B cell (primary cell): ENCODE results near the gene TENM4. TPM values are rescaled to one million over a fixed set of nuclear protein-coding genes. Genes with fewer than 3 reads are reported as not detected.

Experiments used
- ATAC-seq: fragments of 200-7000 bp; cut with Tn5 transposase; one replicate; pipeline ENCODE4 v1.10.0; 2021; ENCODE audit warnings: low read depth, mild to moderate bottlenecking, moderate number of reproducible peaks, moderate library complexity
- CTCF ChIA-PET: fragments of 350-600 bp; sonication (Branson Sonifier 250); formaldehyde crosslinking; loops from one replicate; lab custom pipeline; 2021; ENCODE audit warnings: antibody characterized with exemption, inconsistent platforms; lab: Charles Lee
- POLR2A ChIA-PET: fragments of 350-600 bp; sonication (Branson Sonifier 250); formaldehyde crosslinking; loops from one replicate; lab custom pipeline; 2021; ENCODE audit warnings: antibody characterized with exemption; lab: Charles Lee
- DNase-seq: peaks from one replicate; pipeline ENCODE4 v3.0.0; 2013
- H2AFZ ChIP-seq: 2 replicates; pipeline ENCODE4 v1.6.1; 2012; ENCODE audit warnings: mild to moderate bottlenecking, low read depth, low read length; ENCODE audit not compliant: insufficient read depth, poor library complexity, severe bottlenecking
- H3K27ac ChIP-seq, 2 donors: 1 replicate in 1 of 2; 2 replicates in 1 of 2; pipeline ENCODE4 v1.5.1; 2012 to 2013; ENCODE audit warnings: low read length in 2 of 2, mild to moderate bottlenecking in 2 of 2, moderate library complexity in 1 of 2
- H3K27me3 ChIP-seq, 4 experiments: fragments of 200-600 bp in 1 of 4; sonication (generic) in 1 of 4; replicated peaks in 1 of 4; 1 replicate in 2 of 4; 2 replicates in 2 of 4; pipeline versions ENCODE4 v1.6.1 to v1.7.0; 2013 to 2016; ENCODE audit warnings: low read length in 3 of 4, mild to moderate bottlenecking in 2 of 4, mixed read lengths in 1 of 4, moderate library complexity in 1 of 4; ENCODE audit not compliant: insufficient read depth in 4 of 4, control insufficient read depth in 3 of 4; ENCODE audit errors: control extremely low read depth in 1 of 4
- H3K36me3 ChIP-seq, 2 experiments: replicated peaks in 1 of 2; 1 replicate in 1 of 2; 2 replicates in 1 of 2; pipeline versions ENCODE4 v1.6.1 to v1.7.1; 2013; ENCODE audit warnings: low read length in 1 of 2; ENCODE audit not compliant: insufficient read depth in 2 of 2, control insufficient read depth in 1 of 2; ENCODE audit errors: control extremely low read depth in 1 of 2, extremely low read depth in 1 of 2
- H3K4me1 ChIP-seq, 2 donors: fragments of 200-600 bp in 1 of 2; sonication (generic) in 1 of 2; 1 replicate in 1 of 2; 2 replicates in 1 of 2; pipeline versions ENCODE4 v1.5.1 to v1.6.1; 2013 to 2017; ENCODE audit warnings: low read length in 2 of 2; ENCODE audit not compliant: control insufficient read depth in 2 of 2, insufficient read depth in 2 of 2
- H3K4me2 ChIP-seq: replicated peaks from 2 replicates; pipeline ENCODE3; 2012; ENCODE audit warnings: mild to moderate bottlenecking, low read depth, low read length; ENCODE audit not compliant: poor library complexity, severe bottlenecking
- H3K4me3 ChIP-seq, 5 experiments: fragments of 200-600 bp in 1 of 5; sonication (generic) in 1 of 5; 1 replicate in 3 of 5; 2 replicates in 2 of 5; pipeline versions ENCODE4 v1.5.1 to v1.7.0; 2011 to 2016; ENCODE audit warnings: low read length in 4 of 5, mild to moderate bottlenecking in 4 of 5, low read depth in 2 of 5, control low read depth in 1 of 5, moderate library complexity in 1 of 5; ENCODE audit not compliant: insufficient read depth in 1 of 5; ENCODE audit errors: control extremely low read depth in 1 of 5, extremely low read depth in 1 of 5
- H3K79me2 ChIP-seq: fragments of 200-600 bp; sonication (generic); one replicate; pipeline ENCODE4 v1.6.0; 2016; ENCODE audit warnings: low read length; ENCODE audit not compliant: control insufficient read depth, insufficient read depth
- H3K9ac ChIP-seq: fragments of 200-600 bp; sonication (generic); 2 replicates; pipeline ENCODE4 v1.6.1; 2017; ENCODE audit warnings: mild to moderate bottlenecking, low read length, moderate library complexity
- H3K9me3 ChIP-seq, 3 donors: one replicate each; pipeline versions ENCODE4 v1.6.1 to v1.7.1; 2013; ENCODE audit warnings: low read length in 2 of 3; ENCODE audit not compliant: control insufficient read depth in 2 of 3, insufficient read depth in 1 of 3; ENCODE audit errors: control extremely low read depth in 1 of 3
- H4K20me1 ChIP-seq: 2 replicates; pipeline ENCODE4 v1.6.0; 2012; ENCODE audit warnings: mild to moderate bottlenecking, low read length; ENCODE audit not compliant: insufficient read depth, control insufficient read depth, poor library complexity, severe bottlenecking
- H3K27ac Mint-ChIP-seq: one replicate; pipeline ENCODE4 v1.8.0; 2021; ENCODE audit warnings: mixed read lengths
- H3K27me3 Mint-ChIP-seq: one replicate; pipeline ENCODE4 v1.8.0; 2021; ENCODE audit warnings: mixed read lengths
- H3K4me1 Mint-ChIP-seq: one replicate; pipeline ENCODE4 v1.8.0; 2021; ENCODE audit warnings: mixed read lengths
- H3K4me3 Mint-ChIP-seq: one replicate; pipeline ENCODE4 v1.8.0; 2021; ENCODE audit warnings: mixed read lengths
- H3K9me3 Mint-ChIP-seq: one replicate; pipeline ENCODE4 v1.8.0; 2022; ENCODE audit warnings: mixed read lengths; ENCODE audit not compliant: insufficient read depth
- EZH2 ChIP-seq: IDR thresholded peaks from 2 replicates; pipeline ENCODE4 v1.6.1; 2012; ENCODE audit warnings: borderline replicate concordance, low read depth, mild to moderate bottlenecking, moderate library complexity, low read length; ENCODE audit not compliant: insufficient read depth, poor library complexity, severe bottlenecking
- WGBS: methylation state at CpG from one replicate; pipeline ENCODE4 v1.1.5; 2013; ENCODE audit warnings: missing lambda C conversion rate; ENCODE audit not compliant: insufficient coverage; 5-methylcytosine and 5-hydroxymethylcytosine counted together
- intact Hi-C: fragments of 100-400 bp; cut with micrococcal nuclease; formaldehyde crosslinking; loops from one replicate; pipeline ENCODE4 v1.10.0; 2022
- polyA plus RNA-seq: library from polyadenylated mRNA; depleted of rRNA; stranded (reverse); fragments of >200 nt; gene quantifications from 2 replicates; pipeline ENCODE4 v1.2.3, GENCODE V29; 2012
- total RNA-seq, 2 donors: library from RNA; stranded (reverse); fragments of 120-200 nt in 1 of 2; gene quantifications; 1 replicate in 1 of 2; 2 replicates in 1 of 2; pipeline versions ENCODE4 v1.2.3 to v1.2.4, GENCODE V29; 2013 to 2022
- TF ChIP-seq, protein P1 (sequence below): fragments of 200-600 bp; IDR thresholded peaks from one replicate; pipeline ENCODE4 v1.8.0; 2022; ENCODE audit warnings: antibody characterized with exemption, mild to moderate bottlenecking

TENM4 gene
- total and polyA plus RNA-seq, 2 donors (not counting 1 experiment from before 2014, with no cell fraction given), result 0.09 to 5.7 TPM

DNA sequence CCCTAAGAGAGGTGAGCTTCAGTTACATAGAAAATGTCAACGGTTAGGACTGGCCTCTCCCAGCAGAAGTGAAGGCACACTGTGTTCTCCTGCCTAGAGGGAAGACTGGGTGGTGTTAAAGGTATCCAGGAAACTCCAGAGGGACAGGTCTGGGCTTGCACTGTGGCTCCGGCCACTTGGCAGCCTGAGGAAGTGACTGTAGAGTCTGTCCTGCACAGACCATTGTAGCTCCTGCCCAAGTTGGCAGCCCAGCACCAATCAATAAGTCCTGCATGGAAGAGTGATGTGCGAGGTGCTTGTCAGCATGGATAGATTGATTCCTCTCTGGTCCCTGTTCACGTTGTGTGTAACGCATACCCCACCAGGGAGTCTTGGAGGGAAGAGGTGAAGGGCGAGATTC is 284.8 kb downstream of the TENM4 start:
- no peak overlapping the region for H3K27ac Mint-ChIP-seq
- no peaks in the 10 kb centered on the region for H3K9me3 Mint-ChIP-seq

DNA sequence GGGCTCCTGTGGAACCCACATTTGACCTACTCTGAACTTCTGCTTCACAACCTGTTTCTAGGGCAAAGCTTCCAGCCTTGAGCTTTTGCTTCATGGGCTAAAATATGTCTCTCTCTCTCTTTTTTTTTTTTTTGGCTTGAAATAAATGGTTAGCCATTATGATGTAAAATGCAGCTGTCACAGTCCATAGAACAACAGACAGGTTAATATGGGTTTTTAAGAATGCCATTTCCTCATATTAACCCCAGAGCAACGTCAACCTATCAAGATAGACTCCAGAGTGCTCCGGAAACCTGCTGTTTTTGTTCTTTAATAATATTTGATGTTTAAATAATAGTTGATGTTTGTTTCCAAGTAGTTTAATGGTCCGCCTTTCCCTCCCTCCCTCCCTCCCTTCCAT is 285.6 kb downstream of the TENM4 start:
- Histone ChIP-seq H3K27ac (no peak overlapping the region), H3K36me3 (no peaks in the 10 kb centered on the region), H3K79me2 (no peaks in the 10 kb centered on the region), H4K20me1 (no peaks in the 10 kb centered on the region), H3K9me3 (no peaks in the 10 kb centered on the region), H3K9ac (no peak overlapping the region), H3K27me3 (no peaks in the 10 kb centered on the region), H3K4me2 (no peak overlapping the region), H3K4me3 (no peak overlapping the region), H3K4me1 (no peaks in the 10 kb centered on the region), H2AFZ (no peak overlapping the region)
- no CpG with 5 or more reads among the region's 3 CpGs for WGBS
- no peak for ATAC-seq
- Mint-ChIP-seq H3K27ac (no peak overlapping the region), H3K4me3 (no peak overlapping the region), H3K4me1 (no peaks in the 10 kb centered on the region), H3K9me3 (no peaks in the 10 kb centered on the region), H3K27me3 (no peaks in the 10 kb centered on the region)
- DNase-seq, result no peak
- CTCF ChIA-PET, result no interaction called here
- TF ChIP-seq EZH2, result no peak
- TF ChIP-seq, protein P1, sequence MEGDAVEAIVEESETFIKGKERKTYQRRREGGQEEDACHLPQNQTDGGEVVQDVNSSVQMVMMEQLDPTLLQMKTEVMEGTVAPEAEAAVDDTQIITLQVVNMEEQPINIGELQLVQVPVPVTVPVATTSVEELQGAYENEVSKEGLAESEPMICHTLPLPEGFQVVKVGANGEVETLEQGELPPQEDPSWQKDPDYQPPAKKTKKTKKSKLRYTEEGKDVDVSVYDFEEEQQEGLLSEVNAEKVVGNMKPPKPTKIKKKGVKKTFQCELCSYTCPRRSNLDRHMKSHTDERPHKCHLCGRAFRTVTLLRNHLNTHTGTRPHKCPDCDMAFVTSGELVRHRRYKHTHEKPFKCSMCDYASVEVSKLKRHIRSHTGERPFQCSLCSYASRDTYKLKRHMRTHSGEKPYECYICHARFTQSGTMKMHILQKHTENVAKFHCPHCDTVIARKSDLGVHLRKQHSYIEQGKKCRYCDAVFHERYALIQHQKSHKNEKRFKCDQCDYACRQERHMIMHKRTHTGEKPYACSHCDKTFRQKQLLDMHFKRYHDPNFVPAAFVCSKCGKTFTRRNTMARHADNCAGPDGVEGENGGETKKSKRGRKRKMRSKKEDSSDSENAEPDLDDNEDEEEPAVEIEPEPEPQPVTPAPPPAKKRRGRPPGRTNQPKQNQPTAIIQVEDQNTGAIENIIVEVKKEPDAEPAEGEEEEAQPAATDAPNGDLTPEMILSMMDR, result no peak
- POLR2A ChIA-PET, result no interaction called here
- intact Hi-C loops, result no loop called here

More for the DNA sequence above, 284.8 kb downstream of the TENM4 start:
- H3K9ac ChIP-seq, result no peak overlapping the region
- peaks cover under 1% of the 10 kb centered on the region for H3K27me3 Mint-ChIP-seq
- no peak overlapping the region for H2AFZ ChIP-seq
- no peak overlapping the region for H3K4me2 ChIP-seq
- H4K20me1 ChIP-seq, result no peaks in the 10 kb centered on the region
- intact Hi-C loops, result no loop called here
- 78% methylated on average over 6 of the region's 6 CpGs for WGBS
- H3K4me3 ChIP-seq, result no peak overlapping the region
- no peaks in the 10 kb centered on the region for H3K4me1 Mint-ChIP-seq
- DNase-seq, result no peak
- CTCF ChIA-PET, result no interaction called here
- H3K4me1 ChIP-seq, result no peaks in the 10 kb centered on the region
- no peaks in the 10 kb centered on the region for H3K27me3 ChIP-seq
- H3K79me2 ChIP-seq, result no peaks in the 10 kb centered on the region
- no peak overlapping the region for H3K27ac ChIP-seq
- POLR2A ChIA-PET, result no interaction called here
- no peak for TF ChIP-seq EZH2
- TF ChIP-seq, protein P1, result no peak
- no peak overlapping the region for H3K4me3 Mint-ChIP-seq
- H3K9me3 ChIP-seq, result no peaks in the 10 kb centered on the region
- no peaks in the 10 kb centered on the region for H3K36me3 ChIP-seq
- no peak for ATAC-seq
